Mammary epithelial cell (primary cell): ENCODE data around the gene PAWR.
"Not testable (repeated sequence)": the region's sequence is repeated elsewhere in the genome, so short reads cannot be mapped to it uniquely, and the experiment has no call there.

Experiments used
- CTCF ChIP-seq, 2 donors: IDR thresholded peaks in 1 of 2; conservative IDR thresholded peaks in 1 of 2; 2 replicates each; pipeline ENCODE4 v1.5.1; 2011 to 2012; ENCODE audit warnings: inconsistent platforms in 2 of 2, low read length in 2 of 2, mild to moderate bottlenecking in 2 of 2, control low read depth in 1 of 2, low read depth in 1 of 2; ENCODE audit not compliant: insufficient read depth in 1 of 2; ENCODE audit errors: extremely low read depth in 1 of 2
- EZH2 ChIP-seq: IDR thresholded peaks from 2 replicates; pipeline ENCODE4 v1.6.1; 2012; ENCODE audit warnings: low read length, inconsistent platforms, borderline replicate concordance

GRCh38 chr12:79684338-79684737, 6.4 kb downstream of the PAWR start:
- not testable (repeated sequence) for TF ChIP-seq EZH2; CTCF (conservative IDR thresholded peaks at IDR 0.05 in 1 of 2, IDR thresholded peaks at IDR 0.05 in 1 of 2; ENCODE audit: extremely low read depth in 1 of 2, insufficient read depth in 1 of 2, low read depth in 1 of 2, low read length in 2 of 2)
